PFSK-1 (cell line): ENCODE results near the gene POU2AF1.

Experiments used
- FOXP2 ChIP-seq: optimal IDR thresholded peaks from 2 replicates; pipeline ENCODE3; 2011; ENCODE audit warnings: borderline replicate concordance, control low read depth, inconsistent platforms; ENCODE audit not compliant: insufficient read depth; ENCODE audit errors: extremely low read length, extremely low read depth
- POLR2AphosphoS5 ChIP-seq: IDR thresholded peaks from 2 replicates; pipeline ENCODE4 v1.6.1; 2012; ENCODE audit warnings: low read depth, mild to moderate bottlenecking, control low read depth, low read length, moderate library complexity
- REST ChIP-seq, 2 experiments: IDR thresholded peaks; 2 replicates each; pipeline versions ENCODE4 v1.6.1 to v1.8.0; 2011 to 2012; ENCODE audit warnings: low read depth in 2 of 2, low read length in 2 of 2, control low read depth in 1 of 2, inconsistent platforms in 1 of 2, mild to moderate bottlenecking in 1 of 2, moderate library complexity in 1 of 2; ENCODE audit not compliant: insufficient read depth in 1 of 2
- SIN3A ChIP-seq: IDR thresholded peaks from 2 replicates; pipeline ENCODE4 v1.6.1; 2012; ENCODE audit warnings: mild to moderate bottlenecking, low read length, moderate library complexity, borderline replicate concordance; ENCODE audit not compliant: insufficient read depth
- TAF1 ChIP-seq: IDR thresholded peaks from 2 replicates; pipeline ENCODE4 v1.6.1; 2012; ENCODE audit warnings: low read length, control low read depth, borderline replicate concordance; ENCODE audit not compliant: insufficient read depth

POU2AF1 gene

DNA sequence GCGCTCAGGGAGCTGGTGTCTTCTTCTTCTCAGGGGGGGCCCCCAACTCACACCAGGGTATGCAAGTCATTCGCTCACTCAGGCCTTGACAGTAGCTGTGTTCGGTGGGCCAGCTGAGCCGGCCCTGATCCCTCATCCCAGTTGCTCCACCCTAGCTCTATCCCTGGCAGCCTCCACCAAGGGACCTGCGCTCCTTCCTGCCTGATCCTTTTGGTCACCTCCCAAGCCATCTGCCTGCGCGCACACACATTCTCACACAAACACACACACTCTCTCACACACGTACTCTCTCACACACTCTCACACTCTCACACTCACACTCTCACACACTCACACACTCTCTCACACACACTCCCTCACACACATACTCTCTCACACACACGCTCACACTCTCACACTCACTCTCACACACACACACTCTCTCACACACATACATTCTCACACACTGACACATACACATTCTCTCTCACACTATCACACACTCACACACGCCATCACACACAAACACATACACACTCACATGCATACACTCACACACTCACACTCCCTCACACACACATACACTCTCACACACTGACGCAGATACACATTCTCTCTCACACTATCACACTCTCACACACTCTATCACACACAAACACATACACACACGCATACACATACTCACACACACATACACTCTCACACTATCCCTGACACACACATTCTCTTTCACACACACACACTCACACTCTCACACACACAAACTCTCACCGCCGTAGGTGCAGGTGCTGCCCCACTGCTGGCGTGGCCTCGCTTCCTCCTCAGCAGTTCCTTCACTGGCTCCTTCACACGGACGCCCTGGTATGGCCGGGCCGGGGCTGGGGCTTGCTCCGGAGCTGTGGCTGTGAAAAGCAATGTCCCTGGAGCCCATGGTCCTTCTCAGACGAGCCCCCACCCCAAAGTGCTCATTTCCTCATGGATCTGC lies 20.8 kb downstream of the POU2AF1 start:
- TF ChIP-seq POLR2AphosphoS5 (no peak), TAF1 (no peak), REST (IDR thresholded peaks at IDR 0.05; ENCODE audit: insufficient read depth in 1 of 2, low read depth in 2 of 2, low read length in 2 of 2) (no peak), SIN3A (no peak), FOXP2 (no peak)

DNA sequence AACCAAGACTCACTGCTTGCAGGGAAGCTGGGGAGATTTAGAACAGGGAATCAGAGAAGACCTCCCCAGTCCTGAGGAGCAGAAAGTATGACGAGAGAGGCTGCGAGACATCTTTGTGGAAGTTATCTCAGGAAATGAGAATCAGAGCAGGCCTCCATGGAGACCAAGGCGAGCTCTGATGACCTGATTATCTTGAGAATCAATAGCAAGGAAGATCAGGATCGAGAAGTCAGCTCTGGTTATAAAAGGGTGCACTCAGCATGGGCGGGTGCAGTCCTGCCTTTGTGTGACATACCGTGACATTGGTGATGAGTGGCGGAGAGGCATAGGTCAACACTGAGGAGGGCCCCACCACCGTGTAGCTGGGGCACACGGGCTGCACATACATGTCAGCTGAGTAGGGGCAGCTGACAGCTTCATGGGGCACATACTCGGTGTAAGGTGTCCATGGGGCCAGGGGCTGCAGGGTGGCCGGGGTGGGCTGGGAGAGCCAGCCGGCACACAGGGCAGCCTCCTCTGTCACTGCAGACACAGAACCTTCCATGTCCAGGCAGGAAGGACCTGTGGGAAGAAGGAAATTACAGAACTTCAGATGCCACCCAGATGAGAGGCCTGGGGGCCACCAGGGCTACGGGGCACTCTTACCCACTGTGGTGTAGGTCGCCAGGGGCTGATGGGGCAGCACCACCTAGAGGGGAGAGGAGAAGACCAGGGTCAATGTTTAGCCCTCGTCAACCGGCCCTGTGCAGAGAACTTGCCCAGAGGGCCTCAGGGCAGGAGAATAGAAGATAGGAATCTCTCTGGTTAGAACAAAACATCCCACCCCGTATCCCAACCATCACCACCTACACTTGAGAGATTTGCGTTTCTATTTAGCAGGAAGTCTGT lies 21.7 kb downstream of the POU2AF1 start:
- TF ChIP-seq TAF1 (no peak), POLR2AphosphoS5 (no peak), REST (IDR thresholded peaks at IDR 0.05; ENCODE audit: insufficient read depth in 1 of 2, low read depth in 2 of 2, low read length in 2 of 2) (no peak), FOXP2 (no peak), SIN3A (no peak)

DNA sequence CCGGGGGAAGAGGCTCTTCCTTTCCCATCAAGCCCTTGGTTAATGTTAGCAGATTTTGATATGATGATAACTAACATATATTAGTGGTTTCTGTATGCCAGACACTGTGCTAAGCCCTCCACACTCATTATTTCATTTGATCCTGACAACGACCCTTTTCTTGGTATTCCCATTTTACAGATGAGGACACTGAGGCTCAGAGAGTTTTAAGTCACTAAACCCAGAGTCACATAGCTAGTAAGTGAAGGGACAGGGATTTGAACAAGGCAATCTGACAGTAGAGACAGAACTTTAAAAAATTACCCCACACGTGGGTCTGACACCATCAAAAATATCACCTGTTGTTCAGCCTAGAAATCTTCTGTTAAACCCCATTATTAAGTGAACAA lies 22.4 kb downstream of the POU2AF1 start:
- TF ChIP-seq REST (IDR thresholded peaks at IDR 0.05; ENCODE audit: insufficient read depth in 1 of 2, low read depth in 2 of 2, low read length in 2 of 2) = no peak
- no peak for TF ChIP-seq SIN3A
- no peak for TF ChIP-seq FOXP2
- TF ChIP-seq TAF1 = no peak
- no peak for TF ChIP-seq POLR2AphosphoS5

GRCh38 chr11:111355956-111356659 lies 23.0 kb downstream of the POU2AF1 start:
- TF ChIP-seq REST (IDR thresholded peaks at IDR 0.05; ENCODE audit: insufficient read depth in 1 of 2, low read depth in 2 of 2, low read length in 2 of 2) = no peak
- no peak for TF ChIP-seq POLR2AphosphoS5
- no peak for TF ChIP-seq SIN3A
- TF ChIP-seq FOXP2 = no peak
- no peak for TF ChIP-seq TAF1
